Gastrocnemius medialis (tissue), 4 donors: Measurements from ENCODE around the gene PLEKHG4. TPM values are rescaled to one million over a fixed set of nuclear protein-coding genes. Genes with fewer than 3 reads are reported as not detected.

Experiments used
- ATAC-seq, 2 donors: fragments of 150-250 bp; one replicate each; pipeline ENCODE4 v1.9.1; 2016
- DNase-seq, 2 donors: peaks; one replicate each; pipeline ENCODE4 v3.0.0-alpha.2; 2019
- H3K27ac ChIP-seq, 4 donors: fragments of 200-600 bp; sonication (generic); 1 replicate in 1 of 4; 2 replicates in 3 of 4; pipeline ENCODE4 v1.5.1; 2016 to 2018; ENCODE audit warnings: mild to moderate bottlenecking in 2 of 4, moderate library complexity in 1 of 4
- H3K27me3 ChIP-seq, 3 donors: fragments of 200-600 bp; sonication (generic) in 2 of 3; 1 replicate in 1 of 3; 2 replicates in 2 of 3; pipeline versions ENCODE4 v1.5.1 to v1.6.0; 2016 to 2019; ENCODE audit warnings: mild to moderate bottlenecking in 1 of 3, moderate library complexity in 1 of 3
- H3K36me3 ChIP-seq, 2 donors: fragments of 200-600 bp; sonication (generic) in 1 of 2; one replicate each; pipeline ENCODE4 v1.5.1; 2017 to 2018
- H3K4me1 ChIP-seq, 2 donors: fragments of 200-600 bp; sonication (generic) in 1 of 2; one replicate each; pipeline ENCODE4 v1.5.1; 2016 to 2017; ENCODE audit warnings: mild to moderate bottlenecking in 2 of 2
- H3K4me3 ChIP-seq, 4 donors: fragments of 200-600 bp; sonication (generic) in 3 of 4; 1 replicate in 1 of 4; 2 replicates in 3 of 4; pipeline ENCODE4 v1.5.1; 2016 to 2019; ENCODE audit warnings: mild to moderate bottlenecking in 2 of 4
- H3K9me3 ChIP-seq, 3 donors: fragments of 200-600 bp; sonication (generic) in 2 of 3; 1 replicate in 1 of 3; 2 replicates in 2 of 3; pipeline ENCODE4 v1.5.1; 2016 to 2019
- CTCF ChIP-seq, 5 experiments: fragments of 450-650 bp in 3 of 5; fragments of 200-600 bp in 2 of 5; sonication (generic) in 2 of 5; IDR thresholded peaks in 4 of 5; conservative IDR thresholded peaks in 1 of 5; 1 replicate in 4 of 5; 2 replicates in 1 of 5; pipeline ENCODE4 v1.5.1; 2016 to 2019; ENCODE audit warnings: antibody characterized with exemption in 5 of 5, mild to moderate bottlenecking in 3 of 5, moderate library complexity in 3 of 5
- POLR2A ChIP-seq, 2 donors: fragments of 450-650 bp; IDR thresholded peaks; one replicate each; pipeline ENCODE4 v1.6.1; 2017; ENCODE audit warnings: antibody characterized with exemption in 2 of 2, mild to moderate bottlenecking in 2 of 2, moderate library complexity in 2 of 2
- in situ Hi-C, 4 donors: fragments of 200-750 bp; cut with MboI; loops; one replicate each; pipeline versions ENCODE4 v1.15.0 to v1.8.0; 2017; ENCODE audit warnings: low sequenced_read_pairs in 4 of 4
- intact Hi-C: fragments of 100-400 bp; cut with DNase I; formaldehyde crosslinking; loops from one replicate; pipeline ENCODE4 v1.15.1; 2023; ENCODE audit warnings: low total_unique reads
- total RNA-seq, 4 donors: library from RNA; depleted of rRNA; stranded (reverse); fragments of >200 nt; gene quantifications; one replicate each; pipeline versions ENCODE4 v1.1.0 to v1.2.3, GENCODE V29; 2016

Gene PLEKHG4
- total RNA-seq, 4 donors from 2014 or later: 1.1 to 16.5 (median 2.6) TPM

GRCh38 chr16:67247192-67248072 is 31.9 kb upstream of the PLEKHG4 start, which contains the start of gene FHOD1:
TSS of gene FHOD1 (minus strand) at chr16:67247481. CDS start at chr16:67247410, 71 bp downstream.
- in situ Hi-C loops (no loop called here), intact Hi-C loops (loop anchor here (5.0 kb wide), 3 partner anchors 85 to 825 kb away; partner anchors contain the start of gene HSF4)
- Histone ChIP-seq H3K4me3 (peak within 1 kb of the TSS; percentile 84 to 93 (median 90)), H3K27ac (peak within 1 kb of the TSS; percentile 94 to 99 (median 98)), H3K36me3 (no peaks in the 10 kb centered on the region), H3K4me1 (peaks cover 53 to 56% of the 10 kb centered on the region in 2 donors), H3K9me3 (no peaks in the 10 kb centered on the region), H3K27me3 (no peaks in the 10 kb centered on the region)
- TF ChIP-seq POLR2A (IDR thresholded peaks at IDR 0.05): peak; percentile 86 to 93
- TF ChIP-seq CTCF (IDR thresholded peaks at IDR 0.05 in 4 of 5, conservative IDR thresholded peaks at IDR 0.05 in 1 of 5): peak in 1 of 5 experiments; percentile 6
- peak; percentile 45 to 46 for ATAC-seq
- DNase-seq: peak; percentile 98 to 99

- in situ Hi-C loops (no loop called here), intact Hi-C loops (loop anchor here (5.0 kb wide), 3 partner anchors 86 to 824 kb away; partner anchors contain the start of gene HSF4)
- Histone ChIP-seq H3K36me3 (no peaks in the 10 kb centered on the region), H3K27me3 (no peaks in the 10 kb centered on the region), H3K4me1 (peaks cover 50% of the 10 kb centered on the region in 2 donors), H3K9me3 (no peaks in the 10 kb centered on the region), H3K4me3 (peak overlapping the region; percentile 68 to 93 (median 88)), H3K27ac (peak overlapping the region; percentile 94 to 99 (median 98))
- ATAC-seq (no peak), DNase-seq (no peak)
- no peak for TF ChIP-seq POLR2A (IDR thresholded peaks at IDR 0.05)
- no peak for TF ChIP-seq CTCF (IDR thresholded peaks at IDR 0.05 in 4 of 5, conservative IDR thresholded peaks at IDR 0.05 in 1 of 5)
Measured at GRCh38 chr16:67248073-67248400, 31.3 kb upstream of the PLEKHG4 start.

- Histone ChIP-seq H3K27me3 (no peaks in the 10 kb centered on the region), H3K4me1 (peaks cover 44% of the 10 kb centered on the region in 2 donors), H3K9me3 (no peaks in the 10 kb centered on the region), H3K27ac (peak within 1 kb of the TSS; percentile 94 to 99 (median 98)), H3K4me3 (peak within 1 kb of the TSS; percentile 68 to 93 (median 88)), H3K36me3 (no peaks in the 10 kb centered on the region)
- in situ Hi-C loops: no loop called here
- TF ChIP-seq CTCF (IDR thresholded peaks at IDR 0.05 in 4 of 5, conservative IDR thresholded peaks at IDR 0.05 in 1 of 5) (peak in 2 of 5 experiments; percentile 35 to 51), POLR2A (IDR thresholded peaks at IDR 0.05) (peak; percentile 60 to 79)
- ATAC-seq (no peak), DNase-seq (peak in 1 of 2 donors; percentile 60)
- intact Hi-C loops: loop anchor here (5.0 kb wide), 3 partner anchors 86 to 824 kb away; partner anchors contain the start of gene HSF4
Measured at GRCh38 chr16:67248401-67249177, 30.7 kb upstream of the PLEKHG4 start, which contains the start of gene SLC9A5. TSS of gene SLC9A5 (plus strand) at chr16:67248979. CDS start at chr16:67249015, 36 bp downstream.

- peak in 1 of 5 experiments; percentile 3 for TF ChIP-seq CTCF (IDR thresholded peaks at IDR 0.05 in 4 of 5, conservative IDR thresholded peaks at IDR 0.05 in 1 of 5)
- no peak for TF ChIP-seq POLR2A (IDR thresholded peaks at IDR 0.05)
- Histone ChIP-seq H3K36me3 (no peaks in the 10 kb centered on the region), H3K4me1 (peaks cover 36% of the 10 kb centered on the region in 2 donors), H3K9me3 (no peaks in the 10 kb centered on the region), H3K4me3 (peak overlapping the region; percentile 68 to 93 (median 88)), H3K27me3 (no peaks in the 10 kb centered on the region), H3K27ac (peak overlapping the region; percentile 94 to 99 (median 98))
- no peak for ATAC-seq
- intact Hi-C loops (loop anchor here (5.0 kb wide), 3 partner anchors 87 to 823 kb away; partner anchors contain the start of gene HSF4), in situ Hi-C loops (no loop called here)
- DNase-seq: no peak
Measured at GRCh38 chr16:67249178-67250044, 29.9 kb upstream of the PLEKHG4 start.
